IMR-90 (cell line): ENCODE results near the gene ANKFY1. TPM values are rescaled to one million over a fixed set of nuclear protein-coding genes. Genes with fewer than 3 reads are reported as not detected.

Experiments
- ATAC-seq: fragments of 200-7000 bp; cut with Tn5 transposase; 2 replicates; pipeline ENCODE4 v1.9.1; 2020; ENCODE audit warnings: low read depth, mild to moderate bottlenecking, moderate library complexity
- BruUV-seq: library from RNA; stranded (reverse); fragments of 400-500 nt; replicated peaks from 2 replicates; lab custom pipeline; 2021; lab: Mats Ljungman, UMichigan
- CTCF ChIA-PET: fragments of 300-600 bp; formaldehyde crosslinking; extraction: SDS; loops from one replicate; lab custom pipeline; 2021; ENCODE audit warnings: antibody characterized with exemption; lab: Yijun Ruan, JAX
- POLR2A ChIA-PET: fragments of 300-600 bp; sonication (Branson Sonifier 250); formaldehyde crosslinking; loops from one replicate; lab custom pipeline; 2022; ENCODE audit warnings: antibody characterized with exemption; ENCODE audit not compliant: unreplicated experiment; lab: Charles Lee
- DNase-seq: peaks from one replicate; pipeline ENCODE4 v3.0.0; 2013
- H2AFZ ChIP-seq: replicated peaks from 2 replicates; pipeline ENCODE3; 2013; ENCODE audit warnings: low read length, mild to moderate bottlenecking; ENCODE audit not compliant: poor library complexity
- H2AK5ac ChIP-seq: 2 replicates; pipeline ENCODE4 v1.6.1; 2013; ENCODE audit warnings: low read depth, low read length, inconsistent platforms
- H2AK9ac ChIP-seq: replicated peaks from 2 replicates; pipeline ENCODE3; 2013; ENCODE audit warnings: mild to moderate bottlenecking, low read depth, low read length, moderate library complexity; ENCODE audit not compliant: poor library complexity
- H2BK120ac ChIP-seq: 2 replicates; pipeline ENCODE4 v1.6.1; 2013; ENCODE audit warnings: low read depth, low read length, inconsistent platforms
- H2BK15ac ChIP-seq: 3 replicates; pipeline ENCODE4 v1.6.1; 2013; ENCODE audit warnings: low read depth, low read length, inconsistent platforms
- H2BK20ac ChIP-seq: 2 replicates; pipeline ENCODE4 v1.6.1; 2013; ENCODE audit warnings: low read depth, mild to moderate bottlenecking, inconsistent platforms, low read length, moderate library complexity
- H2BK5ac ChIP-seq: 2 replicates; pipeline ENCODE4 v1.6.1; 2013; ENCODE audit warnings: mild to moderate bottlenecking, low read depth, low read length, inconsistent platforms; ENCODE audit not compliant: poor library complexity, severe bottlenecking
- H3K14ac ChIP-seq: replicated peaks from 2 replicates; pipeline ENCODE4 v1.6.1; 2013; ENCODE audit warnings: low read depth, low read length, inconsistent platforms
- H3K18ac ChIP-seq: 2 replicates; pipeline ENCODE4 v1.6.1; 2013; ENCODE audit warnings: low read depth, low read length, control low read depth
- H3K23ac ChIP-seq: 2 replicates; pipeline ENCODE4 v1.6.1; 2013; ENCODE audit warnings: low read depth, low read length, inconsistent platforms
- H3K27ac ChIP-seq: 2 replicates; pipeline ENCODE4 v1.5.1; 2013; ENCODE audit warnings: mild to moderate bottlenecking, control low read depth, low read length; ENCODE audit not compliant: insufficient read depth
- H3K27me3 ChIP-seq: 2 replicates; pipeline ENCODE4 v1.6.1; 2013; ENCODE audit warnings: low read length; ENCODE audit not compliant: control insufficient read depth, insufficient read depth
- H3K36me3 ChIP-seq: 2 replicates; pipeline ENCODE4 v1.6.1; 2013; ENCODE audit warnings: low read length, mixed read lengths; ENCODE audit not compliant: control insufficient read depth, insufficient read depth
- H3K4ac ChIP-seq: 2 replicates; pipeline ENCODE4 v1.6.1; 2013; ENCODE audit warnings: low read depth, low read length, inconsistent platforms
- H3K4me1 ChIP-seq: 2 replicates; pipeline ENCODE4 v1.6.1; 2013; ENCODE audit warnings: low read length, mixed read lengths; ENCODE audit not compliant: control insufficient read depth, insufficient read depth
- H3K4me2 ChIP-seq: 2 replicates; pipeline ENCODE4 v1.6.1; 2013; ENCODE audit warnings: low read depth, mild to moderate bottlenecking, control low read depth, low read length, moderate library complexity
- H3K4me3 ChIP-seq: 2 replicates; pipeline ENCODE4 v1.5.1; 2013; ENCODE audit warnings: low read depth, mild to moderate bottlenecking, control low read depth, low read length, moderate library complexity; ENCODE audit not compliant: insufficient read depth
- H3K56ac ChIP-seq: 2 replicates; pipeline ENCODE4 v1.6.1; 2013; ENCODE audit warnings: low read length, inconsistent platforms; ENCODE audit not compliant: insufficient read depth; ENCODE audit errors: extremely low read depth
- H3K79me1 ChIP-seq, 2 experiments: 2 replicates each; pipeline ENCODE4 v1.6.1; 2013; ENCODE audit warnings: low read length in 2 of 2, inconsistent platforms in 1 of 2, low read depth in 1 of 2
- H3K9ac ChIP-seq: 2 replicates; pipeline ENCODE4 v1.6.1; 2013; ENCODE audit warnings: low read depth, low read length, control low read depth
- H3K9me1 ChIP-seq: 2 replicates; pipeline ENCODE4 v1.6.1; 2013; ENCODE audit warnings: low read length, inconsistent platforms; ENCODE audit not compliant: insufficient read depth
- H3K9me3 ChIP-seq: 2 replicates; pipeline ENCODE4 v1.6.1; 2013; ENCODE audit warnings: low read length; ENCODE audit not compliant: control insufficient read depth, insufficient read depth
- H4K20me1 ChIP-seq: 2 replicates; pipeline ENCODE4 v1.6.1; 2013; ENCODE audit warnings: low read length, inconsistent platforms; ENCODE audit not compliant: insufficient read depth
- H4K5ac ChIP-seq: 2 replicates; pipeline ENCODE4 v1.6.1; 2013; ENCODE audit warnings: mild to moderate bottlenecking, low read depth, low read length, control low read depth
- H4K8ac ChIP-seq, 2 experiments: 2 replicates each; pipeline ENCODE4 v1.6.1; 2013; ENCODE audit warnings: low read depth in 2 of 2, low read length in 2 of 2, control low read depth in 1 of 2, inconsistent platforms in 1 of 2
- H4K91ac ChIP-seq: 2 replicates; pipeline ENCODE4 v1.6.1; 2013; ENCODE audit warnings: low read depth, low read length, inconsistent platforms; ENCODE audit not compliant: insufficient read depth
- BHLHE40 ChIP-seq: fragments of 150-350 bp; IDR thresholded peaks from 2 replicates; pipeline ENCODE4 v1.6.1; 2016; ENCODE audit warnings: mild to moderate bottlenecking, low read depth, low read length
- CEBPB ChIP-seq: IDR thresholded peaks from 2 replicates; pipeline ENCODE4 v1.6.1; 2012; ENCODE audit warnings: low read depth, low read length, improper control_type of control experiment
- CHD1 ChIP-seq: IDR thresholded peaks from 2 replicates; pipeline ENCODE4 v1.6.1; 2012; ENCODE audit warnings: low read depth, low read length, improper control_type of control experiment
- FOS ChIP-seq: fragments of 150-350 bp; IDR thresholded peaks from 2 replicates; pipeline ENCODE4 v1.6.1; 2016; ENCODE audit warnings: low read depth, low read length
- MAFK ChIP-seq: IDR thresholded peaks from 2 replicates; pipeline ENCODE4 v1.6.1; 2012; ENCODE audit warnings: low read depth, low read length, improper control_type of control experiment
- MAZ ChIP-seq: IDR thresholded peaks from 2 replicates; pipeline ENCODE4 v1.6.1; 2012; ENCODE audit warnings: low read depth, mild to moderate bottlenecking, low read length, improper control_type of control experiment, moderate library complexity, borderline replicate concordance
- MXI1 ChIP-seq: IDR thresholded peaks from 2 replicates; pipeline ENCODE4 v1.6.1; 2012; ENCODE audit warnings: low read depth, mild to moderate bottlenecking, low read length, moderate library complexity, borderline replicate concordance
- NFE2L2 ChIP-seq: fragments of 150-350 bp; IDR thresholded peaks from 2 replicates; pipeline ENCODE4 v1.6.1; 2016; ENCODE audit warnings: low read depth, mild to moderate bottlenecking, low read length
- POLR2A ChIP-seq: IDR thresholded peaks from 2 replicates; pipeline ENCODE4 v1.6.1; 2012; ENCODE audit warnings: mild to moderate bottlenecking, low read depth, low read length
- RAD21 ChIP-seq: IDR thresholded peaks from 2 replicates; pipeline ENCODE4 v1.6.1; 2012; ENCODE audit warnings: low read length, improper control_type of control experiment
- RCOR1 ChIP-seq: IDR thresholded peaks from 2 replicates; pipeline ENCODE4 v1.6.1; 2012; ENCODE audit warnings: mild to moderate bottlenecking, low read length, improper control_type of control experiment; ENCODE audit not compliant: insufficient replicate concordance
- RFX5 ChIP-seq: IDR thresholded peaks from 2 replicates; pipeline ENCODE4 v1.8.0; 2012; ENCODE audit warnings: low read depth, mild to moderate bottlenecking, low read length, moderate library complexity
- SMC3 ChIP-seq: fragments of 150-350 bp; IDR thresholded peaks from 2 replicates; pipeline ENCODE4 v1.6.1; 2016; ENCODE audit warnings: low read depth, mild to moderate bottlenecking, antibody characterized with exemption, low read length, moderate library complexity
- WGBS, 2 experiments: methylation state at CpG; one replicate each; pipeline versions ENCODE4 v1.1.5 to v1.1.7; 2013; ENCODE audit warnings: missing lambda C conversion rate in 2 of 2; ENCODE audit not compliant: insufficient read length in 1 of 2; ENCODE audit errors: extremely low coverage in 2 of 2; 5-methylcytosine and 5-hydroxymethylcytosine counted together
- dilution Hi-C: fragments of 300-500 bp; cut with HindIII; formaldehyde crosslinking; loops from one replicate; pipeline ENCODE4 v1.14.3; 2018; ENCODE audit warnings: low sequenced_read_pairs; ENCODE audit not compliant: unreplicated experiment
- in situ Hi-C: fragments of 300-500 bp; cut with MboI; formaldehyde crosslinking; loops from 3 replicates; pipeline ENCODE4 v1.14.3; 2019; ENCODE audit warnings: low sequenced_read_pairs, inconsistent platforms, mixed read lengths
- intact Hi-C: fragments of 100-400 bp; cut with micrococcal nuclease; formaldehyde crosslinking; loops from 2 replicates; pipeline ENCODE4 v1.10.0; 2022
- polyA plus RNA-seq, 3 experiments: library from polyadenylated mRNA; depleted of rRNA; stranded (reverse); fragments of >200 nt; gene quantifications; 2 replicates each; pipeline ENCODE4 v1.2.3, GENCODE V29; 2012; ENCODE audit warnings: low replicate concordance in 1 of 3
- total RNA-seq: library from RNA; depleted of rRNA; stranded (reverse); fragments of >200 nt; gene quantifications from 2 replicates; pipeline ENCODE4 v1.2.3, GENCODE V29; 2012
- TF ChIP-seq, protein P1 (sequence below): fragments of 150-350 bp; IDR thresholded peaks from 2 replicates; pipeline ENCODE4 v1.6.1; 2016; ENCODE audit warnings: low read depth, mild to moderate bottlenecking, low read length, moderate library complexity, borderline replicate concordance
- TF ChIP-seq, protein P2 (sequence below): conservative IDR thresholded peaks from 2 replicates; pipeline ENCODE4 v1.5.1; 2012; ENCODE audit warnings: mild to moderate bottlenecking, low read depth, low read length, improper control_type of control experiment
- TF ChIP-seq, protein P3 (sequence below): fragments of 150-350 bp; IDR thresholded peaks from 2 replicates; pipeline ENCODE4 v1.6.1; 2017; ENCODE audit warnings: mild to moderate bottlenecking, antibody characterized with exemption, low read length, low read depth

The ANKFY1 gene
- total and polyA plus RNA-seq, 2 of the 4 experiments (the other 2 are of a cell fraction): 32.3 to 48.9 TPM

DNA sequence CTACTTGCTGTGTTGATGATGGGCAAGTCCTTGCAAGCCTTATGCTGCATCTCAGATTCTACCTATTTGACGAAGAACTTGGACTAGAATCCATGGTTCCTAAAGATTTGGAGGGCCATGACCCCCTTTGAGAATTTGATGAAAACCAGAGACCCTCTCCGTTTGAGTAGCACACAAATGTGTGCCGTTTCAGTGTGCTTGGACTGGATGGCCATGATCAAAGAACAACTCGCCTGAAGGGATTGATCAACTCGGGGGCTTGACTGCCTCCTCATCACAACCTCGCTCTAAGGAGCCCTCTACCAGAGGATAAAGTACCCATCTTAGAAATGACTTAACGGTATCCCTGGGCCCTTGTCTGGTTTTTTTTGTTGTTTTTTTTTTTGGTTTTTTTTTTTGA is 2.8 kb upstream of the ANKFY1 start:
- POLR2A ChIA-PET: no interaction called here

More for the DNA sequence above, 2.8 kb upstream of the ANKFY1 start:
- DNase-seq: no peak
- Histone ChIP-seq H3K18ac (no peak overlapping the region), H2BK15ac (no peak overlapping the region), H3K23ac (no peak overlapping the region), H4K91ac (no peak overlapping the region), H3K36me3 (peaks cover 13% of the 10 kb centered on the region), H3K9ac (no peak overlapping the region), H3K4me2 (no peak overlapping the region), H2BK120ac (no peak overlapping the region), H3K4ac (no peak overlapping the region), H3K14ac (no peak overlapping the region), H2AK5ac (no peak overlapping the region), H3K4me3 (no peak overlapping the region), H3K4me1 (peaks cover 4% of the 10 kb centered on the region), H2BK20ac (no peak overlapping the region), H4K20me1 (peaks cover 16% of the 10 kb centered on the region; the same call in 1 of the 2 replicates), H2AFZ (no peak overlapping the region), H3K9me3 (no peaks in the 10 kb centered on the region), H3K56ac (no peak overlapping the region), H3K27me3 (no peaks in the 10 kb centered on the region), H2BK5ac (no peak overlapping the region), H2AK9ac (no peak overlapping the region), H3K27ac (no peak overlapping the region), H4K5ac (no peak overlapping the region), H3K9me1 (peaks cover 19% of the 10 kb centered on the region; the same call in 1 of the 2 replicates), H4K8ac (no peak overlapping the region), H3K79me1 (peaks cover 10 to 36% of the 10 kb centered on the region in 2 experiments)
- CTCF ChIA-PET: no interaction called here
- 78% methylated on average over 3 of the region's 7 CpGs; no CpG with 5 or more reads in 1 of the 2 experiments for WGBS, 2 experiments
- TF ChIP-seq MAZ: no peak
- no peak for TF ChIP-seq CEBPB
- no peak for TF ChIP-seq RCOR1
- no peak for TF ChIP-seq RFX5
- TF ChIP-seq RAD21: no peak
- no peak for TF ChIP-seq CHD1
- no peak for TF ChIP-seq NFE2L2
- no peak for TF ChIP-seq SMC3
- no peak for TF ChIP-seq POLR2A
- TF ChIP-seq, protein P1, sequence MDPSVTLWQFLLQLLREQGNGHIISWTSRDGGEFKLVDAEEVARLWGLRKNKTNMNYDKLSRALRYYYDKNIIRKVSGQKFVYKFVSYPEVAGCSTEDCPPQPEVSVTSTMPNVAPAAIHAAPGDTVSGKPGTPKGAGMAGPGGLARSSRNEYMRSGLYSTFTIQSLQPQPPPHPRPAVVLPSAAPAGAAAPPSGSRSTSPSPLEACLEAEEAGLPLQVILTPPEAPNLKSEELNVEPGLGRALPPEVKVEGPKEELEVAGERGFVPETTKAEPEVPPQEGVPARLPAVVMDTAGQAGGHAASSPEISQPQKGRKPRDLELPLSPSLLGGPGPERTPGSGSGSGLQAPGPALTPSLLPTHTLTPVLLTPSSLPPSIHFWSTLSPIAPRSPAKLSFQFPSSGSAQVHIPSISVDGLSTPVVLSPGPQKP: no peak
- TF ChIP-seq, protein P2, sequence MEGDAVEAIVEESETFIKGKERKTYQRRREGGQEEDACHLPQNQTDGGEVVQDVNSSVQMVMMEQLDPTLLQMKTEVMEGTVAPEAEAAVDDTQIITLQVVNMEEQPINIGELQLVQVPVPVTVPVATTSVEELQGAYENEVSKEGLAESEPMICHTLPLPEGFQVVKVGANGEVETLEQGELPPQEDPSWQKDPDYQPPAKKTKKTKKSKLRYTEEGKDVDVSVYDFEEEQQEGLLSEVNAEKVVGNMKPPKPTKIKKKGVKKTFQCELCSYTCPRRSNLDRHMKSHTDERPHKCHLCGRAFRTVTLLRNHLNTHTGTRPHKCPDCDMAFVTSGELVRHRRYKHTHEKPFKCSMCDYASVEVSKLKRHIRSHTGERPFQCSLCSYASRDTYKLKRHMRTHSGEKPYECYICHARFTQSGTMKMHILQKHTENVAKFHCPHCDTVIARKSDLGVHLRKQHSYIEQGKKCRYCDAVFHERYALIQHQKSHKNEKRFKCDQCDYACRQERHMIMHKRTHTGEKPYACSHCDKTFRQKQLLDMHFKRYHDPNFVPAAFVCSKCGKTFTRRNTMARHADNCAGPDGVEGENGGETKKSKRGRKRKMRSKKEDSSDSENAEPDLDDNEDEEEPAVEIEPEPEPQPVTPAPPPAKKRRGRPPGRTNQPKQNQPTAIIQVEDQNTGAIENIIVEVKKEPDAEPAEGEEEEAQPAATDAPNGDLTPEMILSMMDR: no peak
- TF ChIP-seq, protein P3, sequence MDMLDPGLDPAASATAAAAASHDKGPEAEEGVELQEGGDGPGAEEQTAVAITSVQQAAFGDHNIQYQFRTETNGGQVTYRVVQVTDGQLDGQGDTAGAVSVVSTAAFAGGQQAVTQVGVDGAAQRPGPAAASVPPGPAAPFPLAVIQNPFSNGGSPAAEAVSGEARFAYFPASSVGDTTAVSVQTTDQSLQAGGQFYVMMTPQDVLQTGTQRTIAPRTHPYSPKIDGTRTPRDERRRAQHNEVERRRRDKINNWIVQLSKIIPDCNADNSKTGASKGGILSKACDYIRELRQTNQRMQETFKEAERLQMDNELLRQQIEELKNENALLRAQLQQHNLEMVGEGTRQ: no peak
- TF ChIP-seq BHLHE40: no peak
- TF ChIP-seq MXI1: no peak
- TF ChIP-seq FOS: no peak
- no peak for TF ChIP-seq MAFK
- ATAC-seq: no peak
- dilution Hi-C loops: no loop called here
- no TSS peak for BruUV-seq
- in situ Hi-C loops: no loop called here
- intact Hi-C loops: no loop called here
